Endodermal cell (in vitro differentiated cells): ENCODE data around the gene C10orf67. TPM values are rescaled to one million over a fixed set of nuclear protein-coding genes. Genes with fewer than 3 reads are reported as not detected.
A peak's percentile ranks its signal among the peaks of the same experiment; 100 is the strongest.

Source experiments
- DNase-seq: peaks from one replicate; pipeline ENCODE4 v3.0.0-alpha.2; 2017
- H3K27ac ChIP-seq: 2 replicates; pipeline ENCODE4 v1.5.1; 2013; ENCODE audit warnings: mild to moderate bottlenecking, low read depth, low read length, moderate library complexity
- H3K27me3 ChIP-seq: 2 replicates; pipeline ENCODE4 v1.6.1; 2013; ENCODE audit warnings: mild to moderate bottlenecking, low read length, moderate library complexity; ENCODE audit not compliant: insufficient read depth, control insufficient read depth, poor library complexity, severe bottlenecking
- H3K36me3 ChIP-seq: 2 replicates; pipeline ENCODE4 v1.7.0; 2013; ENCODE audit warnings: mild to moderate bottlenecking, low read length, moderate library complexity; ENCODE audit not compliant: control insufficient read depth, insufficient read depth
- H3K4me1 ChIP-seq: one replicate; pipeline ENCODE4 v1.7.0; 2013; ENCODE audit warnings: low read length; ENCODE audit not compliant: control insufficient read depth, insufficient read depth
- H3K4me3 ChIP-seq: 2 replicates; pipeline ENCODE4 v1.5.1; 2013; ENCODE audit warnings: mild to moderate bottlenecking, low read length, moderate library complexity
- H3K9ac ChIP-seq: 2 replicates; pipeline ENCODE4 v1.6.1; 2013; ENCODE audit warnings: mild to moderate bottlenecking, low read length, moderate library complexity; ENCODE audit not compliant: poor library complexity, severe bottlenecking; ENCODE audit errors: extremely low read depth
- H3K9me3 ChIP-seq: 2 replicates; pipeline ENCODE4 v1.6.1; 2013; ENCODE audit warnings: mild to moderate bottlenecking, low read length, moderate library complexity; ENCODE audit not compliant: control insufficient read depth
- H3K27ac Mint-ChIP-seq: 2 replicates; pipeline ENCODE4 v1.8.0; 2020; ENCODE audit warnings: mixed read lengths
- H3K27me3 Mint-ChIP-seq: 2 replicates; pipeline ENCODE4 v1.8.0; 2021; ENCODE audit warnings: mild to moderate bottlenecking, mixed read lengths; ENCODE audit not compliant: insufficient read depth
- H3K36me3 Mint-ChIP-seq: 2 replicates; pipeline ENCODE4 v1.8.0; 2020; ENCODE audit warnings: low read depth, mixed read lengths
- H3K4me1 Mint-ChIP-seq: 2 replicates; pipeline ENCODE4 v1.8.0; 2020; ENCODE audit warnings: mixed read lengths
- H3K4me3 Mint-ChIP-seq: 2 replicates; pipeline ENCODE4 v1.8.0; 2020; ENCODE audit warnings: mild to moderate bottlenecking, moderate library complexity, mixed read lengths
- H3K9me3 Mint-ChIP-seq: 2 replicates; pipeline ENCODE4 v1.8.0; 2020; ENCODE audit warnings: mild to moderate bottlenecking, mixed read lengths
- CTCF ChIP-seq: fragments of 200-600 bp; sonication (generic); conservative IDR thresholded peaks from 2 replicates; pipeline ENCODE4 v1.5.0; 2021; ENCODE audit warnings: antibody characterized with exemption, mild to moderate bottlenecking
- WGBS, 2 experiments: methylation state at CpG; one replicate each; pipeline versions ENCODE4 v1.1.5 to v1.1.7; 2013; ENCODE audit warnings: missing lambda C conversion rate in 2 of 2, mixed read lengths in 1 of 2; ENCODE audit not compliant: insufficient coverage in 1 of 2, insufficient read length in 1 of 2; 5-methylcytosine and 5-hydroxymethylcytosine counted together
- total RNA-seq, 2 donors: library from RNA; stranded (reverse); fragmentation: NEBNext Ultra II Directional in 1 of 2; extraction: Animal tissue kit (Norgen Biotek cat#: 25700) in 1 of 2; gene quantifications; 2 replicates in 1 of 2; 3 replicates in 1 of 2; pipeline ENCODE4 v1.2.1, GENCODE V29; 2021

Gene C10orf67
- total RNA-seq, 2 donors from 2014 or later, result not detected

GRCh38 chr10:23193435-23194074 is 151.0 kb downstream of the C10orf67 start:
- Histone ChIP-seq H3K27ac (no peak overlapping the region), H3K9ac (no peak overlapping the region), H3K36me3 (no peaks in the 10 kb centered on the region), H3K4me1 (no peaks in the 10 kb centered on the region), H3K4me3 (no peak overlapping the region), H3K9me3 (peaks cover 4% of the 10 kb centered on the region), H3K27me3 (peaks cover 100% of the 10 kb centered on the region)
- Mint-ChIP-seq H3K4me3 (no peak overlapping the region), H3K27me3 (peaks cover 96% of the 10 kb centered on the region), H3K36me3 (no peaks in the 10 kb centered on the region), H3K4me1 (peaks cover 4% of the 10 kb centered on the region), H3K9me3 (no peaks in the 10 kb centered on the region), H3K27ac (no peak overlapping the region)
- no peak for TF ChIP-seq CTCF
- 4 to 6% methylated on average over 4 to 17 of the region's 19 CpGs for WGBS, 2 experiments
- DNase-seq, result no peak

GRCh38 chr10:23192712-23193434 is 151.7 kb downstream of the C10orf67 start:
- peak; percentile 83 for DNase-seq
- Histone ChIP-seq H3K36me3 (no peaks in the 10 kb centered on the region), H3K9ac (no peak overlapping the region), H3K4me1 (no peaks in the 10 kb centered on the region), H3K4me3 (no peak overlapping the region), H3K27ac (no peak overlapping the region), H3K9me3 (peaks cover 4% of the 10 kb centered on the region), H3K27me3 (peaks cover 100% of the 10 kb centered on the region)
- Mint-ChIP-seq H3K27me3 (peaks cover 96% of the 10 kb centered on the region), H3K4me3 (no peak overlapping the region), H3K27ac (no peak overlapping the region), H3K36me3 (no peaks in the 10 kb centered on the region), H3K4me1 (no peaks in the 10 kb centered on the region), H3K9me3 (no peaks in the 10 kb centered on the region)
- peak; percentile 41 for TF ChIP-seq CTCF
- 1 to 3% methylated on average over 23 to 100 of the region's 100 CpGs for WGBS, 2 experiments

GRCh38 chr10:23191764-23192711 is 152.6 kb downstream of the C10orf67 start, which contains the start of gene PTF1A:
PTF1A (plus strand) TSS chr10:23192312; CDS start chr10:23192531, 219 bp downstream.
- Histone ChIP-seq H3K36me3 (no peaks in the 10 kb centered on the region), H3K4me1 (no peaks in the 10 kb centered on the region), H3K27ac (no peak within 1 kb of the TSS), H3K9me3 (peaks cover 4% of the 10 kb centered on the region), H3K27me3 (peaks cover 100% of the 10 kb centered on the region), H3K4me3 (no peak within 1 kb of the TSS), H3K9ac (no peak within 1 kb of the TSS)
- Mint-ChIP-seq H3K27ac (no peak within 1 kb of the TSS), H3K4me1 (no peaks in the 10 kb centered on the region), H3K27me3 (peaks cover 95% of the 10 kb centered on the region), H3K36me3 (no peaks in the 10 kb centered on the region), H3K4me3 (peak within 1 kb of the TSS; percentile 33), H3K9me3 (no peaks in the 10 kb centered on the region)
- TF ChIP-seq CTCF, result no peak
- WGBS, 2 experiments, result 1 to 2% methylated on average over 30 to 107 of the region's 107 CpGs
- DNase-seq, result peak; percentile 79
